ENCODE measurements around the gene RBAK.

RBAK gene

GRCh38 chr7:5045558-5046396 lies at the start of gene RBAK:
TSS of gene RBAK (plus strand) at chr7:5045860. CDS start at chr7:5048077, 2,217 bp downstream.
- peak; percentile 89 for DNase-seq
- H3K36me3 Mint-ChIP-seq (ENCODE audit: low read depth), result peaks cover 62% of the 10 kb centered on the region
- peaks cover 11% of the 10 kb centered on the region for H3K4me1 Mint-ChIP-seq
- H3K27me3 Mint-ChIP-seq (ENCODE audit: low read depth, poor library complexity), result peaks cover 26% of the 10 kb centered on the region
- peak within 1 kb of the TSS; percentile 93 for H3K4me3 Mint-ChIP-seq
- H3K9me3 Mint-ChIP-seq, result peaks cover 55% of the 10 kb centered on the region
- TF ChIP-seq, protein P1, sequence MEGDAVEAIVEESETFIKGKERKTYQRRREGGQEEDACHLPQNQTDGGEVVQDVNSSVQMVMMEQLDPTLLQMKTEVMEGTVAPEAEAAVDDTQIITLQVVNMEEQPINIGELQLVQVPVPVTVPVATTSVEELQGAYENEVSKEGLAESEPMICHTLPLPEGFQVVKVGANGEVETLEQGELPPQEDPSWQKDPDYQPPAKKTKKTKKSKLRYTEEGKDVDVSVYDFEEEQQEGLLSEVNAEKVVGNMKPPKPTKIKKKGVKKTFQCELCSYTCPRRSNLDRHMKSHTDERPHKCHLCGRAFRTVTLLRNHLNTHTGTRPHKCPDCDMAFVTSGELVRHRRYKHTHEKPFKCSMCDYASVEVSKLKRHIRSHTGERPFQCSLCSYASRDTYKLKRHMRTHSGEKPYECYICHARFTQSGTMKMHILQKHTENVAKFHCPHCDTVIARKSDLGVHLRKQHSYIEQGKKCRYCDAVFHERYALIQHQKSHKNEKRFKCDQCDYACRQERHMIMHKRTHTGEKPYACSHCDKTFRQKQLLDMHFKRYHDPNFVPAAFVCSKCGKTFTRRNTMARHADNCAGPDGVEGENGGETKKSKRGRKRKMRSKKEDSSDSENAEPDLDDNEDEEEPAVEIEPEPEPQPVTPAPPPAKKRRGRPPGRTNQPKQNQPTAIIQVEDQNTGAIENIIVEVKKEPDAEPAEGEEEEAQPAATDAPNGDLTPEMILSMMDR (IDR thresholded peaks at IDR 0.05), result no peak
- peak within 1 kb of the TSS; percentile 98 for H3K27ac Mint-ChIP-seq

DNA sequence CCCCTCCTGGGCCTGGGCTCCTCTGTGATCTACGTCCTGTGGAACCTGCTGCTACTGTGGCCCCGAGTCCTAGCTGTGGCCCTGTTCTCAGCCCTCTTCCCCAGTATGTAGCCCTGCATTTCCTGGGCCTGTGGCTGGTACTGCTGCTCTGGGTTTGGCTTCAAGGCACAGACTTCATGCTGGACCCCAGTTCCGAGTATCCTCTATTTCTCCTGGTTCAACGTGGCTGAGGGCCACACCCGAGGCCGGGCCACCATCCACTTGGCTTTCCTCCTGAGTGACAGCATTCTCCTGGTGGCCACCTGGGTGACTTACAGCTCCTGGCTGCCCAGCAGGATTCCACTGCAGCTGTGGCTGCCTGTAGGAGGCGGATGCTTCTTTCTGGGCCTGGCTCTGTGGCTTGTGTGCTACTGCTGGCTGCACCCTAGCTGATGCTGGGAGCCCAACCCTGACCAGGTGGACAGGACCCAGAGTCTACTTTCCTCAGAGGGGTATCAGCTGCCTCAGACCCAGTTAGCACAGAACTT lies 48.9 kb upstream of the RBAK start:
- Mint-ChIP-seq H3K9me3 (no peaks in the 10 kb centered on the region), H3K27ac (no peak overlapping the region), H3K4me1 (no peaks in the 10 kb centered on the region), H3K4me3 (no peak overlapping the region), H3K36me3 (ENCODE audit: low read depth) (peaks cover 57% of the 10 kb centered on the region), H3K27me3 (ENCODE audit: low read depth, poor library complexity) (no peaks in the 10 kb centered on the region)
- TF ChIP-seq, protein P1 (IDR thresholded peaks at IDR 0.05), result no peak
- DNase-seq, result no peak

GRCh38 chr7:4998244-4998643 lies 47.4 kb upstream of the RBAK start:
- H3K36me3 Mint-ChIP-seq (ENCODE audit: low read depth), result peaks cover 61% of the 10 kb centered on the region
- no peak for DNase-seq
- TF ChIP-seq, protein P1 (IDR thresholded peaks at IDR 0.05), result no peak
- H3K9me3 Mint-ChIP-seq, result no peaks in the 10 kb centered on the region
- H3K4me3 Mint-ChIP-seq, result no peak overlapping the region
- H3K4me1 Mint-ChIP-seq, result no peaks in the 10 kb centered on the region
- no peak overlapping the region for H3K27ac Mint-ChIP-seq
- H3K27me3 Mint-ChIP-seq (ENCODE audit: low read depth, poor library complexity), result no peaks in the 10 kb centered on the region

DNA sequence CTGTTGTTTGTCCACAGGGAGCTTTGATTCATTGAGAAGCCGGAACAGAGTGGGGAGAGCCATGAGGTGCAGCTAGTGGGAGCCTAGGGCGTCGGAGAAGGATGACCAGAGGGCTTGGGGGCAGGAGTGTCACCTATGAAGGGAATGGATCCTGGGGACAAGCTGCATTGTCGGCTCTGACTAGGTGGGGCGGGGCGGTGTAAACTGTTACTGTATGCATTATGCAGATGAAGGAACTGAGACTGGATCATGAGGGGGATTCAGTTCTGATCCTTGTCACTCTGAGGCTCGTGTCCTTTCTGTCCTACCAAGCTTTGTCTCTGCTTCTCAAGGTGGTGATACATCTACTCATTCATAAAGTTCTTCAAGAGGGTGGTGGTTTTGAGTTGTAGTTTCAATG lies 46.8 kb upstream of the RBAK start:
- Mint-ChIP-seq H3K9me3 (no peaks in the 10 kb centered on the region), H3K27me3 (ENCODE audit: low read depth, poor library complexity) (no peaks in the 10 kb centered on the region), H3K36me3 (ENCODE audit: low read depth) (peaks cover 61% of the 10 kb centered on the region), H3K4me3 (no peak overlapping the region), H3K27ac (peak overlapping the region; percentile 1), H3K4me1 (no peaks in the 10 kb centered on the region)
- TF ChIP-seq, protein P1 (IDR thresholded peaks at IDR 0.05), result no peak
- DNase-seq, result no peak

DNA sequence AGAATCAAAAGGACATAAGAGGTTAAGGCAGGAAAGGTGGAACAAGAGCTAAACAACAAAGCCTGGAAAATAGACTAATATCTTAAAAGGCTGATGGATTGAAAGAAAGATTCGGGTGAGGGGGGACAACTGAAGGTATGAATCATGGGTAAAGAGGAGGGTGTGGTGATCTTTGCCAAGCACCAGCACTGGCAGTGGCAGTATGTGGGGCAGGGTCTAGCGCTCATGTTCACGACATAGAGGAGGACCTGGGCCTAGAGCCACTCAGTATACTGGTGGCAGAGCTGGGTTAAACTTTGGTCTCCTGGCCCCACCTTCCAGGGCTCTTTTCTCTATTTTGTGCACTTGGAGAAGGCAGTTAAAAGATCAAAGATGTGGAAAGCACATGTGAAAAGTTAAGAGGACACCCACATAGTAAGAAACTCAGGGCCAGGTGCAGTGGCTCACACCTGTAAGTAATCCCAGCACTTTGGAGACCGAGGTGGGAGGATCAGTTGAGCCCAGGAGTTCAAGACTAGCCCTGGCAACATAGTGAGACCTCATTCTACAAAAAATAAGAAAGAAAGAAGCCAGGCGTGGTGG lies 46.2 kb upstream of the RBAK start:
- no peak overlapping the region for H3K4me3 Mint-ChIP-seq
- no peaks in the 10 kb centered on the region for H3K4me1 Mint-ChIP-seq
- no peaks in the 10 kb centered on the region for H3K9me3 Mint-ChIP-seq
- TF ChIP-seq, protein P1 (IDR thresholded peaks at IDR 0.05), result no peak
- H3K27ac Mint-ChIP-seq, result no peak overlapping the region
- DNase-seq, result no peak
- peaks cover 65% of the 10 kb centered on the region for H3K36me3 Mint-ChIP-seq (ENCODE audit: low read depth)
- no peaks in the 10 kb centered on the region for H3K27me3 Mint-ChIP-seq (ENCODE audit: low read depth, poor library complexity)
